A549 treated with AZD9567 at 1 μM for 4 hours (cell line): Measurements from ENCODE around the gene CD37. TPM values are rescaled to one million over a fixed set of nuclear protein-coding genes. Genes with fewer than 3 reads are reported as not detected.

Source experiments
- total RNA-seq: library from RNA; stranded (reverse); fragments of 200-300 nt; extraction: Qiagen RNA extraction; gene quantifications from 5 replicates; pipeline ENCODE4 v1.2.3, GENCODE V29; 2022; ENCODE audit not compliant: insufficient read depth

CD37 gene
- not detected in 5 replicates for total RNA-seq

DNA sequence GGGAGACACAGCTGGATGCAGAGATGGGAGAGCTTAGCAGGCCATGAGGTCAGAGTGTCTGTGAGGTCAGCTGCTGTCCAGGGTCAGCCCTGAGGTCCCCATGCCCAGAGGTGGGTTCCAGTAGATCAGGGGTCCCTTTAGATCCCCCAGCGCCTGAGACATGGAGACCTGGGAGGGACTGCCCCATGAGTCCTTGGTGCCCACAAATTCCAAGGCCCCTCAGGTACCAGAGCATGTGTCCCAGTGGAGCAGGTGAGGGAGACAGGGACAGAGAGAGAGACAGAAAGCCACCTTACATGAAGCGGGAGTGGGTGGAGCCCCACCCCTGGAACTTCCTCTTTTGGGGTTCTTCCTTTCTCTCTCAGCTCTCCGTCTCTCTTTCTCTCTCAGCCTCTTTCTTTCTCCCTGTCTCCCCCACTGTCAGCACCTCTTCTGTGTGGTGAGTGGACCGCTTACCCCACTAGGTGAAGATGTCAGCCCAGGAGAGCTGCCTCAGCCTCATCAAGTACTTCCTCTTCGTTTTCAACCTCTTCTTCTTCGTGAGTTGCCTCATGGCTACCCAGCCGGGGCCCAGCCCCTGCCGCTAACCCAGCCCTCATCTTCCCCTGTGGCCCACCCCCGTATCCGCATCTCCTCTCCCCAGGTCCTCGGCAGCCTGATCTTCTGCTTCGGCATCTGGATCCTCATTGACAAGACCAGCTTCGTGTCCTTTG, at the start of gene CD37:
CD37 (plus strand) TSS at position 336 of the 713 bp plus-strand sequence; CDS start at position 471, 135 bp downstream.

GRCh38 chr19:49324801-49325576, 10.2 kb upstream of the CD37 start, which contains the start of gene SLC6A16:
Gene SLC6A16 (minus strand): TSS chr19:49325191. CDS start chr19:49311347, 13,844 bp downstream.

DNA sequence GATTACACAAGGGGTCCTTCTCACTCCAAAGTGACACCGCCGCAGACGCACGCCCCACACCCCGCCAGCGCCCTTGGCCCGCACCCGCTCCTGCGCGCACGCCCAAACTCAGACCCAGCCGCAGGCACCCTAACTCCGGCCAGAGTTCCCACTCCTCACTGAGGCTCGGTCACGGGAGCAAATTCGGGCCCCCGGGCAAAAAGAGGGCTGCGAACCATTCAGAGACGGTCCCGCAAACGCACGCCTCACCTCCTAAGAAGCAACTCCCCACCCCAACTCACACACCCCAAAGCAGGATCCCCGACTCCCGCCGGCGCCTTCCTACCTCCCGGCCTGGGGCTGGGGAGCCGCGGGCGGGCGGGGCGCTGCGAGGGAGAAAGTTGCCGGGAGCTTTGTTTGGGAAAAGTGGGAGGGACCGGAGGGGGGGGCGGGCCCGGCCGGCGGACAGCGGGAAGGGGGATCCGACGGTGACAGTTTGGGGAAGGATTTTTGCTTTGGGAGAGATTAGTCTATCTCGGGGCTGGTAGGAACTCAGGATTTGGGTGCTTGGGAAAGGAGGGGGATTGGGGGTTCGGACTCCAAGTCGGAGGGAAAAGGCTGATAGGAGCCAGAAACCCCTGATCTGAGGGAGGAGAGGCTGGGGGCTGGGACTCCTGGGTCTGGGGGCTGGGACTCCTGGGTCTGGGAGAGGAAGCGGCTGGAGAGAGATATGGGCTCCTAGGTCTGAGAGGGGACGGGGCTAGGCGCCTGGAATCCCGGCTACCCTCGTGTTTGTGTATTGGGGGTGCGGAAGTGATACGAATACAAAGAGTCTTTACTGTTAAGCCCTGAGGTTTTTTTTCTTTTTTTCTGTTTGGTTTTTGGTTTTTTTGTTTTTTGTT, 27.1 kb downstream of the CD37 start, which contains the start of gene TEAD2:
TEAD2 (minus strand) TSS at position 369 of the 881 bp plus-strand sequence. CDS start 2,341 bp downstream, outside the sequence.

DNA sequence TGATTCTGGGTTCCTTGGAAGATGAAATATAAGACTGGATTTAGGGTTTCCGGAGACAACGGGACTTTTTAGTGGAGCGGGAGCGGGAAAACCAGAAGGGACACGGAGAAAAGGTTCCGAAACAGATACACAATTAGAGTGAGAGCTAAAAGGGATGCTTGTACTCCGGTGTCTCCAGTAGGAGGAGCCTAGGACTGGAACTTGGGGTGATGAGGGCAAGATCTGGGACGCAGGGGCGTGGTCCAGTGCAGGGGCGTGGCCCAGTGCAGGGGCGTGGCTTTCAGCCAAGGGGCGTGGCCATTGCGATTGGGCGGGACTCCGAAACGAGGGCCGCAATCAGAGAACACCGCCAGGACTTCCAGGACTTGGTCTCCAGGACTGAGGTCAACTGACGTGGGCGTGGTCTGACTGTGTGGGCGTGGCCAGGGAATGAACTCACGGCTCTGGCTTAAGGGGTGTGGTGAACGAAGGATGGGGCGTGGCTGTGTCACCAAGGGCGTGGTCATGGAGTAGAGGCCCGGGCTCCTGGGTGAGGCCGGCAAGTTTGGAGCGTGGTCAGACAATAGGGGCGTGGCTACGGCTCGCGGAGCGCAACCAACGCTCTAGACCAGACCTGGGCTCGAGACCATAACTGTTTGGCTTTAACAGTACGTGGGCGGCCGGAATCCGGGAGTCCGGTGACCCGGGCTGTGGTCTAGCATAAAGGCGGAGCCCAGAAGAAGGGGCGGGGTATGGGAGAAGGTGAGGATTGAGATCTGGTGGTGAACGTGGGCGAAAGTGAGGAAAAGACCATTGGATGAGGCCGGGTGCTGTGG, 28.3 kb downstream of the CD37 start, which contains the start of gene DKKL1:
DKKL1 (plus strand) TSS at position 610 of the 815 bp plus-strand sequence; CDS start at position 732, 122 bp downstream.

GRCh38 chr19:49387936-49388372, 52.7 kb downstream of the CD37 start, which contains the start of gene KASH5:
Gene KASH5 (plus strand): TSS chr19:49388249. CDS start chr19:49390884, 2,635 bp downstream.

Other genes with a start within 250 kb of the CD37 start
- 321 to 348 TPM (median 341 TPM) in 5 replicates for gene SNRNP70, start 250.0 kb upstream of the CD37 start, total RNA-seq
- gene LIN7B, start 221.0 kb upstream of the CD37 start, total RNA-seq, result 5.5 to 9.1 TPM (median 6.9 TPM) in 5 replicates
- gene C19orf73, start 216.3 kb upstream of the CD37 start, total RNA-seq, result 1.2 to 2.0 TPM (median 1.8 TPM) in 4 of 5 replicates, not detected in the other
- gene PPFIA3, start 215.9 kb upstream of the CD37 start, total RNA-seq, result 3.3 to 9.3 TPM (median 8.5 TPM) in 5 replicates
- gene HRC, start 180.0 kb upstream of the CD37 start, total RNA-seq, result not detected in 5 replicates
- 6.2 to 11.3 TPM (median 9.7 TPM) in 5 replicates for gene TRPM4, start 177.6 kb upstream of the CD37 start, total RNA-seq
- 1.4 to 2.0 TPM (median 1.4 TPM) in 4 of 5 replicates, not detected in the other for gene SLC6A16, start 10.2 kb upstream of the CD37 start, total RNA-seq
- 13.2 to 33.0 TPM (median 16.2 TPM) in 5 replicates for gene TEAD2, start 27.0 kb downstream of the CD37 start, total RNA-seq
- 0.50 to 0.55 TPM (median 0.53 TPM) in 4 of 5 replicates, not detected in the other for gene DKKL1, start 28.5 kb downstream of the CD37 start, total RNA-seq
- 0.20 TPM in 1 of 5 replicates, not detected in the others for gene KASH5, start 52.8 kb downstream of the CD37 start, total RNA-seq
- not detected in 5 replicates for gene PTH2, start 88.0 kb downstream of the CD37 start, total RNA-seq
- gene GFY, start 90.0 kb downstream of the CD37 start, total RNA-seq, result 0.12 to 0.19 TPM (median 0.15 TPM) in 4 of 5 replicates, not detected in the other
- gene SLC17A7, start 106.1 kb downstream of the CD37 start, total RNA-seq, result 0.63 to 3.0 TPM (median 0.82 TPM) in 5 replicates
- 66.4 to 97.1 TPM (median 93.3 TPM) in 5 replicates for gene PIH1D1, start 116.4 kb downstream of the CD37 start, total RNA-seq
- gene ALDH16A1, start 117.8 kb downstream of the CD37 start, total RNA-seq, result 13.4 to 27.9 TPM (median 27.3 TPM) in 5 replicates
- gene FLT3LG, start 138.8 kb downstream of the CD37 start, total RNA-seq, result 0.89 to 1.6 TPM (median 1.1 TPM) in 4 of 5 replicates, not detected in the other
- gene RPL13A, start 152.2 kb downstream of the CD37 start, total RNA-seq, result 3,480 to 4,206 TPM (median 3,972 TPM) in 5 replicates
- 3,818 to 4,072 TPM (median 3,919 TPM) in 5 replicates for gene RPS11, start 161.0 kb downstream of the CD37 start, total RNA-seq
- gene FCGRT, start 177.3 kb downstream of the CD37 start, total RNA-seq, result 22.8 to 30.5 TPM (median 30.2 TPM) in 5 replicates
- gene RCN3, start 192.6 kb downstream of the CD37 start, total RNA-seq, result 1.8 to 4.0 TPM (median 2.4 TPM) in 5 replicates
- gene NOSIP, start 245.2 kb downstream of the CD37 start, total RNA-seq, result 82.3 to 118 TPM (median 113 TPM) in 5 replicates
- gene PRRG2, start 245.9 kb downstream of the CD37 start, total RNA-seq, result 0.71 to 1.0 TPM (median 0.86 TPM) in 4 of 5 replicates, not detected in the other